SU-DHL-6 (cell line): ENCODE data around the gene RAD9A.

Experiments
- CTCF ChIP-seq: fragments of 200-600 bp; sonication (generic); IDR thresholded peaks from one replicate; pipeline ENCODE4 v1.5.1; 2017; ENCODE audit warnings: antibody characterized with exemption, mild to moderate bottlenecking, low read length, moderate library complexity; ENCODE audit not compliant: insufficient read depth, poor library complexity, severe bottlenecking
- EZH2phosphoT487 ChIP-seq: fragments of 200-600 bp; sonication (generic), shearing (Covaris generic); conservative IDR thresholded peaks from 2 replicates; pipeline ENCODE4 v1.6.1; 2018; ENCODE audit warnings: mild to moderate bottlenecking, antibody characterized with exemption, low read length, moderate library complexity, mixed read lengths

GRCh38 chr11:67416416-67417335 is 24.9 kb downstream of the RAD9A start:
- no peak for TF ChIP-seq CTCF
- TF ChIP-seq EZH2phosphoT487 = no peak
